GM15510 (cell line): Measurements from ENCODE around the gene DPH5.

Source experiments
- POLR2A ChIP-seq: IDR thresholded peaks from 3 replicates; pipeline ENCODE4 v1.6.1; 2011; ENCODE audit warnings: borderline replicate concordance; ENCODE audit not compliant: insufficient read length; ENCODE audit errors: extremely low read depth

DPH5 gene

GRCh38 chr1:101004670-101005069 is 20.9 kb downstream of the DPH5 start:
- no peak for TF ChIP-seq POLR2A

GRCh38 chr1:101004061-101004460 is 21.5 kb downstream of the DPH5 start:
- TF ChIP-seq POLR2A, result no peak

GRCh38 chr1:101003012-101003650 is 22.5 kb downstream of the DPH5 start:
- TF ChIP-seq POLR2A, result no peak

- no peak for TF ChIP-seq POLR2A
These were observed 23.0 kb downstream of the DPH5 start for GRCh38 chr1:101002551-101002950.

GRCh38 chr1:101000131-101000873 is 25.3 kb downstream of the DPH5 start:
- TF ChIP-seq POLR2A, result no peak

- no peak for TF ChIP-seq POLR2A
These were observed 27.2 kb downstream of the DPH5 start for GRCh38 chr1:100998426-100998825.

GRCh38 chr1:100995198-100995988 is 30.2 kb downstream of the DPH5 start:
- no peak for TF ChIP-seq POLR2A

GRCh38 chr1:100989306-100990077 is 36.1 kb downstream of the DPH5 start:
- TF ChIP-seq POLR2A, result no peak

- TF ChIP-seq POLR2A, result no peak
These were observed 37.5 kb downstream of the DPH5 start for GRCh38 chr1:100988121-100988520.

- no peak for TF ChIP-seq POLR2A
These were observed 42.8 kb downstream of the DPH5 start for GRCh38 chr1:100982793-100983192.

- no peak for TF ChIP-seq POLR2A
These were observed 46.0 kb downstream of the DPH5 start for GRCh38 chr1:100979631-100980030.

- TF ChIP-seq POLR2A, result no peak
These were observed 48.6 kb downstream of the DPH5 start for GRCh38 chr1:100976936-100977335.

- no peak for TF ChIP-seq POLR2A
These were observed 53.4 kb downstream of the DPH5 start for GRCh38 chr1:100972185-100972584.

GRCh38 chr1:100971021-100971420 is 54.6 kb downstream of the DPH5 start:
- no peak for TF ChIP-seq POLR2A

- no peak for TF ChIP-seq POLR2A
These were observed 56.3 kb downstream of the DPH5 start for GRCh38 chr1:100969327-100969726.
